Retina (tissue), 1 donor: Measurements from ENCODE around the gene VPS51.

ENCODE experiments used
- DNase-seq: peaks from one replicate; pipeline ENCODE4 v3.0.0-alpha.2; 2016

Gene VPS51

GRCh38 chr11:65077451-65077850, 18.6 kb upstream of the VPS51 start:
- no peak for DNase-seq

GRCh38 chr11:65078151-65078550, 17.9 kb upstream of the VPS51 start:
- DNase-seq, result no peak

GRCh38 chr11:65078786-65079342, 17.1 kb upstream of the VPS51 start:
- no peak for DNase-seq

GRCh38 chr11:65083134-65083833, 12.7 kb upstream of the VPS51 start:
- no peak for DNase-seq

- peak; percentile 98 for DNase-seq
Observed at GRCh38 chr11:65083834-65084597, 12.0 kb upstream of the VPS51 start, which contains the start of the genes CDCA5 and ZFPL1. Gene CDCA5, minus strand, starts transcription at chr11:65084040. Its CDS starts 62 bp downstream, at chr11:65083978. Gene ZFPL1, plus strand, starts transcription at chr11:65084222. Its CDS starts 477 bp downstream, at chr11:65084699.

- DNase-seq, result no peak
Observed at GRCh38 chr11:65084598-65085375, 11.2 kb upstream of the VPS51 start.

- no peak for DNase-seq
Observed at GRCh38 chr11:65085446-65085845, 10.6 kb upstream of the VPS51 start.

- DNase-seq, result no peak
Observed at GRCh38 chr11:65086809-65087208, 9.2 kb upstream of the VPS51 start.

GRCh38 chr11:65087216-65087615, 8.8 kb upstream of the VPS51 start:
- DNase-seq, result no peak

GRCh38 chr11:65087827-65088226, 8.2 kb upstream of the VPS51 start:
- DNase-seq, result no peak

GRCh38 chr11:65089621-65090020, 6.4 kb upstream of the VPS51 start:
- DNase-seq, result no peak

- DNase-seq, result no peak
Observed at GRCh38 chr11:65090628-65091027, 5.4 kb upstream of the VPS51 start.

- DNase-seq, result no peak
Observed at GRCh38 chr11:65095427-65095826, 587 bp upstream of the VPS51 start.

- DNase-seq, result no peak
Observed at GRCh38 chr11:65096926-65097325, 912 bp downstream of the VPS51 start.

GRCh38 chr11:65100674-65101350, 4.8 kb downstream of the VPS51 start:
- no peak for DNase-seq

- DNase-seq, result no peak
Observed at GRCh38 chr11:65102142-65103095, 6.4 kb downstream of the VPS51 start.

- no peak for DNase-seq
Observed at GRCh38 chr11:65103476-65103875, 7.5 kb downstream of the VPS51 start.

GRCh38 chr11:65104628-65105027, 8.6 kb downstream of the VPS51 start:
- no peak for DNase-seq

- no peak for DNase-seq
Observed at GRCh38 chr11:65107078-65107477, 11.1 kb downstream of the VPS51 start.

- no peak for DNase-seq
Observed at GRCh38 chr11:65107751-65108468, 11.9 kb downstream of the VPS51 start.
